GM19438 (cell line): ENCODE data around the gene KCNK5.

Experiments
- ATAC-seq: cut with Tn5 transposase; IDR thresholded peaks from one replicate; pipeline ENCODE4 v1.9.1; 2021; ENCODE audit warnings: low read depth; ENCODE audit not compliant: unreplicated experiment

Gene KCNK5

DNA sequence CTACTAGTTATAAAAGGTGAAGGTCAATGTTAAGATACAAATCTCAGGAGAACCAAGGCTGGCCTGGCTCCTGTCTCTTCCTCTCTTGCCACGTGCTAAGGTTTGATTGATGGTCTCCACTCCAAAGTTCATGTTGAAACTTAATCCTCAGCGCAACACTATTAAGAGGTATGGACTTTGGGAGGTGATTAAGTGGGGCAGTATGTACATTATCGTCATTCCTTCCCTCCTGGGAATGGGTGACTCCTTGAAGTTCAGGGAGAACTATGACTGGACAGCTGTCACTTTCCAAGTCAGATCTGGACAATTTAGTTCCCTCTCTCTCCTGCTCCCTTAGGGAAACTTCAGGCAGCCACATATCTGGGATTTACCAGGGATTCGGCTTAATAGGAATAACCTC is 50.5 kb downstream of the KCNK5 start:
- no peak for ATAC-seq

DNA sequence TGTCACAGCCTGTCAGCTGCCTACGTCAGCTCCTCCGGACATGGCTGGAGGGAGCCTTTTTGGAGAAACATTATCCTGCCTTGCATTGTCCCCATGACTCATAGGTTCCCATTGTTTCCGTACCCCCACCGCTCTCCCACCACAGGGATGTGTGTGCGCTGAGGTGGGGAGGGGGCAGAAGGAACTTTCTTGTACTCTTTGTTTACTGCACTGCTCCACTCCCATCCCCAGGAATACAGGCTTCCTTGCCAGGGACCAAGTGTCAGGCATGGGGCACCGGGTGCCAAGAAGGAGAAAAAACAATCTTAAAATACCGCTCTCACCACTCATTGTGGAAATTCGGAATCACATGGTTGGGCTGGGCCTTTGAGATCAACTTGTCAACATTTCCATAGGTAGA is 51.0 kb downstream of the KCNK5 start:
- no peak for ATAC-seq

DNA sequence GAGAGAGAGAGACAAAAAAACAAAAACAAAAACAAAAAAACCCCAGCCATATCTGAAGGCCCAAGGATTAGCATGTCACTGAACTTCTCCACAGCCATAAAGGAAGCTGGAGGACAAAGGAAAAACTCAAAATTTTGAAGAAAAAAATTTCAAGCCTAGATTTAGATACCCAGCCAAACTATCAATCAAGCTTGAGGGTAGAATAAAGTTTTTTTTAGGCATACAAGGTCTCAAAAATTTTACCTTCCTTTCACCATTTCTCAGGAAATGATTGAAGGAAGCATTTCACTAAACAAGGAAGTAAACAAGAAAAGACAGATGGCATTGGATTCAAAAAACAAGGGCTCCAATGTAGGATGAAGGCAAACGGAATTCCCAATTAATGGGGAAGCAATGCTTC is 52.1 kb downstream of the KCNK5 start:
- no peak for ATAC-seq

- ATAC-seq, result no peak
These were observed 56.0 kb downstream of the KCNK5 start for GRCh38 chr6:39173270-39173669.

DNA sequence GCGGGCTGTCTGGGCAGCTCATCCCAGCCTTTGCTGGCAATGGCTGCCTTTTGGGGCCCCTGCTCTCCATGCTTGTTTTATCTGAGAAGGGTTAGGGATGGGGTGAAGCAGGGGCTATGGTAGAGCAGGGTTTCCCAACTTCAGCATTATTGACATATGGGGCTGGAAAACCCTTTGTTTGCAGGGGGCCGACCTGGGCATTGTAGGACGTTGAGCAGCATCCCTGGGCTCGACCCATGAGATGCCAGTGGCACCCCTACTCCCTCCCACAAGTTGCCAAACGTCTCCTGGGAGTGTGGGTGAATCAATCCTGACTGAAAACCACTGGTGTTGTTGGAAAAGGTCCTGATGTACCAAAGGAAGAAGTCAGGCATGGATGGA is 56.9 kb downstream of the KCNK5 start:
- no peak for ATAC-seq

DNA sequence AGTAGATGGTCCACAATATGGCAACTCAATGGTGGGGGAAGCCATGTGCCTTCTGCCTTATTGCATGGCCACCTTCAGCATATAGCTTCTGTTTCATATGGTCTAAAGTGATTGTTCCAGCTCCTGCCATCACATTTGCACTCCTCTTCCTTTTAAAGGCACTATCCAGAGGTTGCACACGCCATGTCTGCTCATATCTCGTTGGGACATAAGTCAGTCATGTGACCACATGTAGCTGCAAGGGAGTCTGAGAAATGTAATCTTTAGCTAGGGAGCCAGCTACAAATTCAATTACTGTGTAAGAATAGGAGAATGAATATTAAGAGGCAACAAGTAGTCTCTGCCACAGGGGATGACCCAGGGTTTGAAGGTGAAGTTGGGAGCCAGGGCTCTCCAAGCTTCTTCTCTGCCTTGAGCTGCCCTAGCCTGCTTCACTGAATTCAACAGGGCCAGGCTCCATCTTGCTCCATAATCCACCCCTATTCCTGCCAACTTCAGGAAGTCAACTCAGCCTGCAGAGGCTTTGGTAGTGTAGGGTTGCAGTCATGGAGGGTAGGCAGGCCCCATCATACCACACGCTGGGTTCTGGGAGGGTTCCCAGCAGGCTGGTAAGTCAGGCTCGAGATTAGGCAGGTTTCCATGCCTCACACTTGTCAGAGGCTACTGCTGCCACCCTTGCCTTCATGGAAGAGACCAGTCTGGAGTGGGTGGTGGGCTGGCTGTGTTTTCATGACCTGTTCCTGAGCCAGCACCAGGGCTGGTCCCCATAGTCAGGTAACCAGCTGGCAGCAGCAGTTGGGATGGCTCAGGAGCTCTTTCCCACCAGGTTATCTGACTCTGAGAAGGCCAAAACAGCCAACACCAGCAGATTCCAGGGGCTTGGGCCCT is 57.5 kb downstream of the KCNK5 start:
- ATAC-seq, result no peak

GRCh38 chr6:39170860-39171259 is 58.4 kb downstream of the KCNK5 start:
- no peak for ATAC-seq

GRCh38 chr6:39170389-39170788 is 58.9 kb downstream of the KCNK5 start:
- ATAC-seq, result no peak

- no peak for ATAC-seq
These were observed 59.6 kb downstream of the KCNK5 start for GRCh38 chr6:39169448-39170344.

GRCh38 chr6:39167866-39168625 is 61.2 kb downstream of the KCNK5 start:
- ATAC-seq, result no peak

- ATAC-seq, result no peak
These were observed 62.0 kb downstream of the KCNK5 start for GRCh38 chr6:39167321-39167720.

- ATAC-seq, result no peak
These were observed 62.4 kb downstream of the KCNK5 start for GRCh38 chr6:39166912-39167290.

DNA sequence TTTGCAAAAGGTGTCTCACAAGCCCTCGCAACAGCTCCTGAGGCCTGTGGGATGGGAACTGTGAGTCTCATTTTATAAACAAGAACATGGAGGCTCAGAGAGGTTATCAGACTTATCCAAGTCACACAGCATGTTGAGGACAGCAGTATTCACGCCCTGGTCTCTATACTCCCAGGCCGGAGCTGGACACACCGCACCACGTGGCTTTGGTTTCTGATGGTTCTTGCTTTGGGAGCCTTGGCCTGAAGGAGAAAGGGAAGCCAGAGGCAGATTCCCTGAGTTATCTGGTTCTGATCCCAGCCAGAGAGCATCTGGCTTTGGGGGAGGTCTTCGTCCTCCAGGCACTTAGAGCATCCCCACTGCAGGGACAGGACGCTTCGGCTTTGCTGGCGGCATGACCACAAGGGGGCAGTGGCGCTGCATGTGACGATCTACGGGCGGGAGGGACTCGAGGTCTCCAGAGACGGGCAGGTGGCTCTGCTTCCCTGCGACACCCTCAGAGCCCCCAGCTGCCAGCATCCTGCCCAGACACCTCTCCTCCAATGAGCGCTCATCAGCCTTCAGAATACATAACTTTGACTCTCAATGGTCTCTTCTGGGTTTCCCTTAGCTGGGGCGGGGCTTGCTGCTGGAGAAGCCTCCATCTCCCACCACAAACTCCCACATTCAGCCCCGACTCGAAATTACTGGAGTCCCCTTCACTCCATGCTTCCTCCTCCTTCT is 62.9 kb downstream of the KCNK5 start:
- no peak for ATAC-seq

DNA sequence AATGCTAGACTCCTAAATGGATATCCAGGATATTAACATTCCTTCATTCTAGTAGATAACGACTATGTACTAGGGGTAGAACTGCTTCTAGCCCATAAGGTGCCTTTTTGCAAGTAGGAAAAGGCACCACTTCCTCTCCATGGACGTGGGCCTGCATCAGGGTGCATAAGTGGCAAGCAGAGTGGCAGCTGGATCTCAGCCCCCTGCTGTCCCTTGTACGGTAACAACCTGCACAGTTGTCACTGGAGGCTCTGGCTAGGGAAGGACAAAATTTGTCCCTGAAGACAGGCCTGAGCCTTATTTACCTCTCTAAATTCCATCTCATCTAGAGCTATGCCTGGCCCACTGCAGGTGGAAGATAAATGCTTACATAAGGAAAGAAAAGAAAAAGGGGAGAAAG is 71.8 kb downstream of the KCNK5 start:
- no peak for ATAC-seq

GRCh38 chr6:39156801-39157200 is 72.5 kb downstream of the KCNK5 start:
- no peak for ATAC-seq

DNA sequence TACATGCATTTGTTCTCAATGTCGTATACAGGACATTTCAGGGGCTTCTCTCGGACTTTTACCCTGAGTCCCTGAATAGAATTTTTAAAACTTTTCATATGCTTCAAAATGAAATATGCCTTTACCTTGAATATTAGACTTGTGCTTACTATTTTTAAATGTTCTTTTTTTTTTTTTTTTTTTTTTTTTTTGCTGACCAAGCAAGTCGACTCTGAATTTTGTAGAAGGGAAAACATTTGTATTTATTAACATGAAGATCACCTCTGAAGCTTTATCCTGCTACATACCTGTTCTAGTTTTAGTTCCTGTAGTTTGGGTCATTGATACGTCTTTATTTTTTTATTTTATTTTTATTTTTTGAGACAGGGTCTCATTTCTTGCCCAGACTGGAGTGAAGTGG is 74.6 kb downstream of the KCNK5 start:
- ATAC-seq, result no peak

DNA sequence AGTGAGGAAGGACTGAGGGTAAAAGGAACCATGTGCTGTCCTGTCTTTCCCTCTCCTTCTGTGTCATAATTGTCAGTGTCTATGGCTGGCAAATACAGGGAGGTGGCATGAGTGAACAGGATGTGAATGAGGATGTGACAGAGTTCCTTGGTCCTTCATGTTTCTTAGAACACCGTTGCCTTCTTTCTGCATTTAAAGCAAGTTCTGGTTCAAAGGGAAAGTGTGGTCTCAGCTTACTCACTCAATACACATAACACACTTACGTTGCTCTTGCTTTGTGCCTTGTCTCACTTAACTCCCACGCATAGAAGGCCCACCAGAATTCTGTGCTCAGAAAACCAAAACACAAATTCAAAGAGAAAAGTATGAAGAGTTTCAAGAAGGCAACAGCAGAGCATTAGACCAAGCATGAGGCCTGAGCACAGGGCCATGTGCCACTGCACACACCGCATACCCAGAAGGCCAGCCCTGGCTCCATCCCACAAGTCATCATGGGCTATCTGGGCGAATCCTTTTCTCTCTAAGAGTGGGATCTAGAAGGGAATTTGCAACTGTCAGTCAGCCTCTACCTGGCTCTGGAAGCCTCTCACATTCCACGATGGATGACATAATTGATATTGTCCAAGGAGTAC is 75.4 kb downstream of the KCNK5 start:
- ATAC-seq, result no peak

GRCh38 chr6:39152262-39152661 is 77.0 kb downstream of the KCNK5 start:
- no peak for ATAC-seq

DNA sequence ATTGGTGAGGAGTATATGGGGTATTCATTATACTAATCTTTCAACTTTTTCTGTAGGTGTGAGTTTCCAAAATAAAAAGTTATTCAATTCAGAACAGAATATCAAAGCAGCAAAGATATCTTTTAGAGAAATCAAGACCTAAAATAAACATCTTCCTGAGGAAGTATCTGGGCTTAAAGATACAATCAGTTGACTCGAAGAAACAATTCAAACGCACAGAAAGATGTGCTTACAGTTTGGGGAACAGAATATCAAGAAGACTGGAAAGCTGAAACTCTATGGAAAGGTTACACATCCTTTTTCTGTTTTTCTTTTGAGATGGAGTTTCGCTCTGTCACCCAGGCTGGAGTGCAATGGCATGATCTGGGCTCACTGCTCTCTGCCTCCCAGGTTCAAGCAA is 78.1 kb downstream of the KCNK5 start:
- ATAC-seq, result no peak
